Measurements from ENCODE around the gene SCMH1. TPM values are rescaled to one million over a fixed set of nuclear protein-coding genes. Genes with fewer than 3 reads are reported as not detected.
A peak's percentile ranks its signal among the peaks of the same experiment; 100 is the strongest.
"Not testable (repeated sequence)": the region's sequence is repeated elsewhere in the genome, so short reads cannot be mapped to it uniquely, and the experiment has no call there.

Gene SCMH1
- total and polyA plus RNA-seq, 2 experiments from 2014 or later = 15.0 to 19.4 TPM

DNA sequence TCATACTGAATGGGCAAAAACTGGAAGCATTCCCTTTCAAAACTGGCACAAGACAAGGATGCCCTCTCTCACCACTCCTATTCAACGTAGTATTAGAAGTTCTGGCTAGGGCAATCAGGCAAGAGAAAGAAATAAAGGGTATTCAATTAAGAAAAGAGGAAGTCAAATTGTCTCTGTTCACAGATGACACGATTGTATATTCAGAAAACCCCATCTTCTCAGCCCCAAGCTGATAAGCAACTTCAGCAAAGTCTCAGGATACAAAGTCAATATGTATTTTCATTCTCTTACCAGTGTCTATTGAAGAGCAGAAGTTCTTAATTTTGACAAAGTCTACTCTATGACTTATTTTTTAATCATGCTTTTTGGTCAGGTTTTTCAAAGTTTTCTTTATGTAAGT is 107.8 kb downstream of the SCMH1 start:
- not testable (repeated sequence) for H3K27ac Mint-ChIP-seq; H3K4me2 ChIP-seq; H3K27ac ChIP-seq (ENCODE audit: low read depth); DNase-seq (ENCODE audit: low spot score); H3K4me3 Mint-ChIP-seq; H3K27me3 ChIP-seq (ENCODE audit: insufficient read depth); H3K4me1 Mint-ChIP-seq; H3K9me2 ChIP-seq (ENCODE audit: insufficient read depth); H4K20me1 ChIP-seq (replicated peaks; ENCODE audit: insufficient read depth); H3K27me3 Mint-ChIP-seq (ENCODE audit: insufficient read depth, low read depth, poor library complexity); ATAC-seq; H3K4me1 ChIP-seq (ENCODE audit: insufficient read depth); H3K36me3 ChIP-seq (ENCODE audit: insufficient read depth); H2AFZ ChIP-seq; H3K79me2 ChIP-seq (replicated peaks; ENCODE audit: insufficient read depth); H3F3A ChIP-seq (replicated peaks; ENCODE audit: low read depth); H3K4me3 ChIP-seq
- H3K9me3 Mint-ChIP-seq = peaks cover 24% of the 10 kb centered on the region
- peaks cover 61% of the 10 kb centered on the region for H3K36me3 Mint-ChIP-seq (ENCODE audit: low read depth)

DNA sequence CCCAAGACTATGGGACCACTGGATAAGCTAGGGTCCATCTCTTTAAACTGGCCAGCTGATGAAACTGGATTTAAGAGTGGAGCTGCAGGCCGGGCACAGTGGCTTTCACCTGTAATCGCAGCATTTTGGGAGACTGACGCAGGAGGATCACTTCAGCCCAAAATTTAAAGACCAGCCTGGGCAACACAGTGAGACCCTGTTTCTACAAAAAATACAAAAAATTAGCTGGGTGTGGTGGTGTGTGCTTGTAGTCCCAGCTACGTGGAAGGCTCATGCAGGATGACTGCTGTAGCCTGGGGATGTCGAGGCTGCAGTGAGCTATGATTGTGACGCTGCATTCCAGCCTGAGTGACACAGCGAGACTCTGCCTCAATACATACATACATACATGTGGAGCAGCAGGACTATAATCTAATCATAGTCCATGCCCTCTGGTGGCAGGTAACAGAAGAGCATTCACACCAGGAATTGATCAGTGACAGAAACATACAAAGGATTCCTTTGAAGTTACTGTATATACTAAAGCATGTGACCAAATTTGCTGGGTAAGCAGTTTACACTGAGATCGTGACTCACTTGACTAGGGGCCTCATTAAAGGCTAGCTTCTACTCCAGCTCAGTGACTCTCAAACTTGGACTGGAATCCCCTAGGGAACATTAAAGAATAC is 119.1 kb downstream of the SCMH1 start:
- H3K36me3 ChIP-seq (ENCODE audit: insufficient read depth) = no peaks in the 10 kb centered on the region
- no peaks in the 10 kb centered on the region for H3F3A ChIP-seq (replicated peaks; ENCODE audit: low read depth)
- no peaks in the 10 kb centered on the region for H3K27me3 ChIP-seq (ENCODE audit: insufficient read depth)
- no peaks in the 10 kb centered on the region for H3K27me3 Mint-ChIP-seq (ENCODE audit: insufficient read depth, low read depth, poor library complexity)
- TF ChIP-seq, protein P1, sequence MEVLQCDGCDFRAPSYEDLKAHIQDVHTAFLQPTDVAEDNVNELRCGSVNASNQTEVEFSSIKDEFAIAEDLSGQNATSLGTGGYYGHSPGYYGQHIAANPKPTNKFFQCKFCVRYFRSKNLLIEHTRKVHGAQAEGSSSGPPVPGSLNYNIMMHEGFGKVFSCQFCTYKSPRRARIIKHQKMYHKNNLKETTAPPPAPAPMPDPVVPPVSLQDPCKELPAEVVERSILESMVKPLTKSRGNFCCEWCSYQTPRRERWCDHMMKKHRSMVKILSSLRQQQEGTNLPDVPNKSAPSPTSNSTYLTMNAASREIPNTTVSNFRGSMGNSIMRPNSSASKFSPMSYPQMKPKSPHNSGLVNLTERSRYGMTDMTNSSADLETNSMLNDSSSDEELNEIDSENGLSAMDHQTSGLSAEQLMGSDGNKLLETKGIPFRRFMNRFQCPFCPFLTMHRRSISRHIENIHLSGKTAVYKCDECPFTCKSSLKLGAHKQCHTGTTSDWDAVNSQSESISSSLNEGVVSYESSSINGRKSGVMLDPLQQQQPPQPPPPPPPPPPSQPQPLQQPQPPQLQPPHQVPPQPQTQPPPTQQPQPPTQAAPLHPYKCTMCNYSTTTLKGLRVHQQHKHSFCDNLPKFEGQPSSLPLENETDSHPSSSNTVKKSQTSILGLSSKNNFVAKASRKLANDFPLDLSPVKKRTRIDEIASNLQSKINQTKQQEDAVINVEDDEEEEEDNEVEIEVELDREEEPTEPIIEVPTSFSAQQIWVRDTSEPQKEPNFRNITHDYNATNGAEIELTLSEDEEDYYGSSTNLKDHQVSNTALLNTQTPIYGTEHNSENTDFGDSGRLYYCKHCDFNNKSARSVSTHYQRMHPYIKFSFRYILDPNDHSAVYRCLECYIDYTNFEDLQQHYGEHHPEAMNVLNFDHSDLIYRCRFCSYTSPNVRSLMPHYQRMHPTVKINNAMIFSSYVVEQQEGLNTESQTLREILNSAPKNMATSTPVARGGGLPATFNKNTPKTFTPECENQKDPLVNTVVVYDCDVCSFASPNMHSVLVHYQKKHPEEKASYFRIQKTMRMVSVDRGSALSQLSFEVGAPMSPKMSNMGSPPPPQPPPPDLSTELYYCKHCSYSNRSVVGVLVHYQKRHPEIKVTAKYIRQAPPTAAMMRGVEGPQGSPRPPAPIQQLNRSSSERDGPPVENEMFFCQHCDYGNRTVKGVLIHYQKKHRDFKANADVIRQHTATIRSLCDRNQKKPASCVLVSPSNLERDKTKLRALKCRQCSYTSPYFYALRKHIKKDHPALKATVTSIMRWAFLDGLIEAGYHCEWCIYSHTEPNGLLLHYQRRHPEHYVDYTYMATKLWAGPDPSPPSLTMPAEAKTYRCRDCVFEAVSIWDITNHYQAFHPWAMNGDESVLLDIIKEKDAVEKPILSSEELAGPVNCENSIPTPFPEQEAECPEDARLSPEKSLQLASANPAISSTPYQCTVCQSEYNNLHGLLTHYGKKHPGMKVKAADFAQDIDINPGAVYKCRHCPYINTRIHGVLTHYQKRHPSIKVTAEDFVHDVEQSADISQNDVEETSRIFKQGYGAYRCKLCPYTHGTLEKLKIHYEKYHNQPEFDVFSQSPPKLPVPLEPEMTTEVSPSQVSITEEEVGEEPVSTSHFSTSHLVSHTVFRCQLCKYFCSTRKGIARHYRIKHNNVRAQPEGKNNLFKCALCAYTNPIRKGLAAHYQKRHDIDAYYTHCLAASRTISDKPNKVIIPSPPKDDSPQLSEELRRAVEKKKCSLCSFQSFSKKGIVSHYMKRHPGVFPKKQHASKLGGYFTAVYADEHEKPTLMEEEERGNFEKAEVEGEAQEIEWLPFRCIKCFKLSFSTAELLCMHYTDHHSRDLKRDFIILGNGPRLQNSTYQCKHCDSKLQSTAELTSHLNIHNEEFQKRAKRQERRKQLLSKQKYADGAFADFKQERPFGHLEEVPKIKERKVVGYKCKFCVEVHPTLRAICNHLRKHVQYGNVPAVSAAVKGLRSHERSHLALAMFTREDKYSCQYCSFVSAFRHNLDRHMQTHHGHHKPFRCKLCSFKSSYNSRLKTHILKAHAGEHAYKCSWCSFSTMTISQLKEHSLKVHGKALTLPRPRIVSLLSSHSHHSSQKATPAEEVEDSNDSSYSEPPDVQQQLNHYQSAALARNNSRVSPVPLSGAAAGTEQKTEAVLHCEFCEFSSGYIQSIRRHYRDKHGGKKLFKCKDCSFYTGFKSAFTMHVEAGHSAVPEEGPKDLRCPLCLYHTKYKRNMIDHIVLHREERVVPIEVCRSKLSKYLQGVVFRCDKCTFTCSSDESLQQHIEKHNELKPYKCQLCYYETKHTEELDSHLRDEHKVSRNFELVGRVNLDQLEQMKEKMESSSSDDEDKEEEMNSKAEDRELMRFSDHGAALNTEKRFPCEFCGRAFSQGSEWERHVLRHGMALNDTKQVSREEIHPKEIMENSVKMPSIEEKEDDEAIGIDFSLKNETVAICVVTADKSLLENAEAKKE (CRISPR knock-in tag; IDR thresholded peaks at IDR 0.05) = no peak
- TF ChIP-seq, protein P2, sequence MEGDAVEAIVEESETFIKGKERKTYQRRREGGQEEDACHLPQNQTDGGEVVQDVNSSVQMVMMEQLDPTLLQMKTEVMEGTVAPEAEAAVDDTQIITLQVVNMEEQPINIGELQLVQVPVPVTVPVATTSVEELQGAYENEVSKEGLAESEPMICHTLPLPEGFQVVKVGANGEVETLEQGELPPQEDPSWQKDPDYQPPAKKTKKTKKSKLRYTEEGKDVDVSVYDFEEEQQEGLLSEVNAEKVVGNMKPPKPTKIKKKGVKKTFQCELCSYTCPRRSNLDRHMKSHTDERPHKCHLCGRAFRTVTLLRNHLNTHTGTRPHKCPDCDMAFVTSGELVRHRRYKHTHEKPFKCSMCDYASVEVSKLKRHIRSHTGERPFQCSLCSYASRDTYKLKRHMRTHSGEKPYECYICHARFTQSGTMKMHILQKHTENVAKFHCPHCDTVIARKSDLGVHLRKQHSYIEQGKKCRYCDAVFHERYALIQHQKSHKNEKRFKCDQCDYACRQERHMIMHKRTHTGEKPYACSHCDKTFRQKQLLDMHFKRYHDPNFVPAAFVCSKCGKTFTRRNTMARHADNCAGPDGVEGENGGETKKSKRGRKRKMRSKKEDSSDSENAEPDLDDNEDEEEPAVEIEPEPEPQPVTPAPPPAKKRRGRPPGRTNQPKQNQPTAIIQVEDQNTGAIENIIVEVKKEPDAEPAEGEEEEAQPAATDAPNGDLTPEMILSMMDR (conservative IDR thresholded peaks at IDR 0.05; ENCODE audit: low read depth in 2 of 2) = peak; percentile 45 to 51
- H2AFZ ChIP-seq = no peak overlapping the region
- no peaks in the 10 kb centered on the region for H3K9me2 ChIP-seq (ENCODE audit: insufficient read depth)
- no peak overlapping the region for H3K4me3 ChIP-seq
- no peak overlapping the region for H3K4me3 Mint-ChIP-seq
- no peak overlapping the region for H3K4me2 ChIP-seq
- H3K27ac ChIP-seq (ENCODE audit: low read depth) = no peak overlapping the region
- peak; percentile 68 for ATAC-seq
- peaks cover under 1% of the 10 kb centered on the region for H3K36me3 Mint-ChIP-seq (ENCODE audit: low read depth)
- no peak overlapping the region for H3K27ac Mint-ChIP-seq
- H3K79me2 ChIP-seq (replicated peaks; ENCODE audit: insufficient read depth) = no peaks in the 10 kb centered on the region
- no peaks in the 10 kb centered on the region for H3K4me1 Mint-ChIP-seq
- peak; percentile 62 for DNase-seq (ENCODE audit: low spot score)
- H3K4me1 ChIP-seq (ENCODE audit: insufficient read depth) = no peaks in the 10 kb centered on the region
- no peaks in the 10 kb centered on the region for H4K20me1 ChIP-seq (replicated peaks; ENCODE audit: insufficient read depth)
- peaks cover under 1% of the 10 kb centered on the region; the same call in 2 of the 3 replicates for H3K9me3 Mint-ChIP-seq
